GM21825 (cell line): Measurements from ENCODE around the gene CPNE5.

Experiments
- ATAC-seq: cut with Tn5 transposase; IDR thresholded peaks from one replicate; pipeline ENCODE4 v1.9.1; 2021; ENCODE audit warnings: mild to moderate bottlenecking, moderate library complexity; ENCODE audit not compliant: unreplicated experiment

Gene CPNE5

GRCh38 chr6:36858407-36858981 is 19.2 kb upstream of the CPNE5 start:
- ATAC-seq: no peak

- ATAC-seq: no peak
Measured at GRCh38 chr6:36857325-36857724, 18.1 kb upstream of the CPNE5 start.

GRCh38 chr6:36856277-36856676 is 17.0 kb upstream of the CPNE5 start:
- ATAC-seq: no peak

GRCh38 chr6:36855750-36856149 is 16.5 kb upstream of the CPNE5 start:
- ATAC-seq: no peak

- no peak for ATAC-seq
Measured at GRCh38 chr6:36853325-36853724, 14.1 kb upstream of the CPNE5 start.

- ATAC-seq: no peak
Measured at GRCh38 chr6:36852481-36853147, 13.4 kb upstream of the CPNE5 start.

GRCh38 chr6:36851626-36852025 is 12.4 kb upstream of the CPNE5 start:
- no peak for ATAC-seq

GRCh38 chr6:36851149-36851614 is 11.9 kb upstream of the CPNE5 start:
- no peak for ATAC-seq

GRCh38 chr6:36850021-36850420 is 10.8 kb upstream of the CPNE5 start:
- ATAC-seq: no peak

GRCh38 chr6:36848658-36849441 is 9.6 kb upstream of the CPNE5 start:
- ATAC-seq: no peak

- ATAC-seq: no peak
Measured at GRCh38 chr6:36847991-36848390, 8.7 kb upstream of the CPNE5 start.

- ATAC-seq: no peak
Measured at GRCh38 chr6:36847152-36847551, 7.9 kb upstream of the CPNE5 start.

GRCh38 chr6:36845233-36845632 is 6.0 kb upstream of the CPNE5 start:
- ATAC-seq: no peak

- ATAC-seq: no peak
Measured at GRCh38 chr6:36844232-36845170, 5.3 kb upstream of the CPNE5 start.

GRCh38 chr6:36843170-36843569 is 3.9 kb upstream of the CPNE5 start:
- ATAC-seq: no peak

- no peak for ATAC-seq
Measured at GRCh38 chr6:36841756-36842155, 2.5 kb upstream of the CPNE5 start.

- ATAC-seq: no peak
Measured at GRCh38 chr6:36840432-36841403, 1.5 kb upstream of the CPNE5 start.

- ATAC-seq: no peak
Measured at GRCh38 chr6:36839749-36840431, 646 bp upstream of the CPNE5 start.

GRCh38 chr6:36837686-36838085 is 1.6 kb downstream of the CPNE5 start:
- ATAC-seq: no peak
